Liver (tissue), 3 donors: ENCODE results near the gene KCNJ11.

ENCODE experiments used
- ATF3 ChIP-seq: IDR thresholded peaks from 2 replicates; pipeline ENCODE4 v1.6.1; 2016; ENCODE audit warnings: antibody characterized with exemption
- CTCF ChIP-seq: fragments of 150-350 bp; IDR thresholded peaks from 2 replicates; pipeline ENCODE4 v1.5.1; 2017; ENCODE audit warnings: improper control_type of control experiment, low read depth, low read length; ENCODE audit not compliant: missing input control
- FOXA1 ChIP-seq: IDR thresholded peaks from 2 replicates; pipeline ENCODE4 v1.6.1; 2016; ENCODE audit warnings: antibody characterized with exemption
- RAD21 ChIP-seq, 2 donors: IDR thresholded peaks; 2 replicates each; pipeline ENCODE4 v1.6.1; 2016; ENCODE audit warnings: antibody characterized with exemption in 2 of 2, mild to moderate bottlenecking in 2 of 2
- RXRA ChIP-seq, 2 donors: IDR thresholded peaks; 2 replicates each; pipeline ENCODE4 v1.6.1; 2017 to 2018; ENCODE audit warnings: antibody characterized with exemption in 2 of 2, mild to moderate bottlenecking in 1 of 2
- TAF1 ChIP-seq: conservative IDR thresholded peaks from 2 replicates; pipeline ENCODE4 v1.6.1; 2016; ENCODE audit warnings: antibody characterized with exemption, mild to moderate bottlenecking
- YY1 ChIP-seq: IDR thresholded peaks from 2 replicates; pipeline ENCODE4 v1.6.1; 2016; ENCODE audit warnings: antibody characterized with exemption, mild to moderate bottlenecking
- TF ChIP-seq, protein P1 (sequence below): IDR thresholded peaks from 2 replicates; pipeline ENCODE4 v1.6.1; 2016; ENCODE audit warnings: antibody characterized with exemption, mild to moderate bottlenecking
- TF ChIP-seq, protein P2 (sequence below): IDR thresholded peaks from 2 replicates; pipeline ENCODE4 v1.6.1; 2016; ENCODE audit warnings: antibody characterized with exemption
- donor health status: healthy.
- donor health status: healthy.

DNA sequence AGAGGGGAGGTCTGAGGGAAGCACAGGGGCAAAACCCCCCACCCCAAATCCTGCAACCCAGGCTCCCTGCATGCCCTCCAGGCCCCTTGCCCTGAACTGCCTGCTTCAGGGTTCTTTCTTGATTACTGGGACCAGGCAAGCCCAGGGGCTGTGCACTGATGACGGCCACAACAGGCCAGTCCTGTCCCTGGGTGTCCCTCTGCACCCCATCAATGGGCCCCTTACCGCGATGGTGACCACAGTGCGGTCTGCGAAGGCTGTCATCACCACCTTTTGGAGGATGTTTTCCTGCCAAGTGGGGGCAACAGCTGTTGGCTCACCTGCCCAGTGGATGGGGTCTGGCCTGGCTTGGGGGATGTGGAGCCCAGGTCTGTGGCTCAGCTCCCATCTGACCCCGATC lies 5.0 kb upstream of the KCNJ11 start:
- TF ChIP-seq CTCF: no peak
- TF ChIP-seq, protein P1, sequence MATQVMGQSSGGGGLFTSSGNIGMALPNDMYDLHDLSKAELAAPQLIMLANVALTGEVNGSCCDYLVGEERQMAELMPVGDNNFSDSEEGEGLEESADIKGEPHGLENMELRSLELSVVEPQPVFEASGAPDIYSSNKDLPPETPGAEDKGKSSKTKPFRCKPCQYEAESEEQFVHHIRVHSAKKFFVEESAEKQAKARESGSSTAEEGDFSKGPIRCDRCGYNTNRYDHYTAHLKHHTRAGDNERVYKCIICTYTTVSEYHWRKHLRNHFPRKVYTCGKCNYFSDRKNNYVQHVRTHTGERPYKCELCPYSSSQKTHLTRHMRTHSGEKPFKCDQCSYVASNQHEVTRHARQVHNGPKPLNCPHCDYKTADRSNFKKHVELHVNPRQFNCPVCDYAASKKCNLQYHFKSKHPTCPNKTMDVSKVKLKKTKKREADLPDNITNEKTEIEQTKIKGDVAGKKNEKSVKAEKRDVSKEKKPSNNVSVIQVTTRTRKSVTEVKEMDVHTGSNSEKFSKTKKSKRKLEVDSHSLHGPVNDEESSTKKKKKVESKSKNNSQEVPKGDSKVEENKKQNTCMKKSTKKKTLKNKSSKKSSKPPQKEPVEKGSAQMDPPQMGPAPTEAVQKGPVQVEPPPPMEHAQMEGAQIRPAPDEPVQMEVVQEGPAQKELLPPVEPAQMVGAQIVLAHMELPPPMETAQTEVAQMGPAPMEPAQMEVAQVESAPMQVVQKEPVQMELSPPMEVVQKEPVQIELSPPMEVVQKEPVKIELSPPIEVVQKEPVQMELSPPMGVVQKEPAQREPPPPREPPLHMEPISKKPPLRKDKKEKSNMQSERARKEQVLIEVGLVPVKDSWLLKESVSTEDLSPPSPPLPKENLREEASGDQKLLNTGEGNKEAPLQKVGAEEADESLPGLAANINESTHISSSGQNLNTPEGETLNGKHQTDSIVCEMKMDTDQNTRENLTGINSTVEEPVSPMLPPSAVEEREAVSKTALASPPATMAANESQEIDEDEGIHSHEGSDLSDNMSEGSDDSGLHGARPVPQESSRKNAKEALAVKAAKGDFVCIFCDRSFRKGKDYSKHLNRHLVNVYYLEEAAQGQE: no peak
- TF ChIP-seq, protein P2, sequence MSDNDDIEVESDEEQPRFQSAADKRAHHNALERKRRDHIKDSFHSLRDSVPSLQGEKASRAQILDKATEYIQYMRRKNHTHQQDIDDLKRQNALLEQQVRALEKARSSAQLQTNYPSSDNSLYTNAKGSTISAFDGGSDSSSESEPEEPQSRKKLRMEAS: no peak
- no peak for TF ChIP-seq FOXA1
- no peak for TF ChIP-seq TAF1
- no peak for TF ChIP-seq YY1
- TF ChIP-seq RAD21 (IDR thresholded peaks at IDR 0.05): no peak
- TF ChIP-seq ATF3: no peak
- TF ChIP-seq RXRA (IDR thresholded peaks at IDR 0.05): no peak
